K562 (cell line): Measurements from ENCODE around the gene ZW10. TPM values are rescaled to one million over a fixed set of nuclear protein-coding genes. Genes with fewer than 3 reads are reported as not detected.
A peak's percentile ranks its signal among the peaks of the same experiment; 100 is the strongest.

ENCODE experiments used
- ATAC-seq: fragments of 200-7000 bp; cut with Tn5 transposase; 3 replicates; pipeline ENCODE4 v1.9.1; 2020; ENCODE audit warnings: moderate library complexity
- BruUV-seq: library from RNA; stranded (reverse); fragments of 400-500 nt; replicated peaks from 2 replicates; lab custom pipeline; 2021; lab: Mats Ljungman, UMichigan
- CTCF ChIA-PET: fragments of 300-600 bp; formaldehyde crosslinking; extraction: SDS; loops from one replicate; lab custom pipeline; 2021; ENCODE audit warnings: low intra/inter-chr PET ratio; lab: Yijun Ruan, JAX
- POLR2A ChIA-PET: fragments of 300-600, 350-650 bp; sonication (Branson Sonifier 250); formaldehyde crosslinking; extraction: SDS; loops from one replicate; lab custom pipeline; 2021; ENCODE audit warnings: antibody characterized with exemption, inconsistent platforms; lab: Yijun Ruan, JAX
- DNase-seq, 4 experiments: peaks; one replicate each; pipeline versions ENCODE4 v3.0.0 to v3.0.0-alpha.2; 2011 to 2018; ENCODE audit warnings: low spot score in 3 of 4, mixed read lengths in 3 of 4; ENCODE audit errors: extremely low read depth in 1 of 4
- FAIRE-seq: peaks from 2 replicates; lab custom pipeline; 2011; peaks lifted over from hg19 to GRCh38; lab: Jason Lieb, UNC
- H2AFZ ChIP-seq: 2 replicates; pipeline ENCODE4 v1.6.0; 2011; ENCODE audit warnings: low read depth, low read length, control low read depth, inconsistent platforms
- H3K27ac ChIP-seq: fragments of 200-600 bp; 3 replicates; pipeline ENCODE4 v1.8.0; 2011; ENCODE audit warnings: low read depth, mild to moderate bottlenecking, control low read depth, inconsistent platforms, low read length, moderate library complexity, mixed read lengths; ENCODE audit errors: extremely low read depth
- H3K27me3 ChIP-seq, 2 experiments: fragments of 300-600 bp in 1 of 2; 2 replicates in 1 of 2; 3 replicates in 1 of 2; pipeline versions ENCODE4 v1.6.0 to v1.8.0; 2011; ENCODE audit warnings: inconsistent platforms in 2 of 2, low read length in 2 of 2, mild to moderate bottlenecking in 1 of 2, mixed read lengths in 1 of 2, moderate library complexity in 1 of 2; ENCODE audit not compliant: control insufficient read depth in 2 of 2, insufficient read depth in 2 of 2
- H3K36me3 ChIP-seq: fragments of 300-600 bp; 3 replicates; pipeline ENCODE4 v1.8.0; 2011; ENCODE audit warnings: mild to moderate bottlenecking, low read length, inconsistent platforms; ENCODE audit not compliant: control insufficient read depth, insufficient read depth
- H3K4me1 ChIP-seq, 2 experiments: fragments of 200-600 bp in 1 of 2; replicated peaks in 1 of 2; 2 replicates in 1 of 2; 3 replicates in 1 of 2; pipeline versions ENCODE4 v1.5.1 to v1.8.0; 2011; ENCODE audit warnings: inconsistent platforms in 2 of 2, low read length in 2 of 2, mild to moderate bottlenecking in 1 of 2, mixed read lengths in 1 of 2, moderate library complexity in 1 of 2; ENCODE audit not compliant: control insufficient read depth in 2 of 2, insufficient read depth in 2 of 2
- H3K4me2 ChIP-seq: 2 replicates; pipeline ENCODE4 v1.6.1; 2011; ENCODE audit warnings: low read length, control low read depth, inconsistent platforms, mixed read lengths; ENCODE audit not compliant: insufficient read depth
- H3K4me3 ChIP-seq: fragments of 200-600 bp; sonication (generic), shearing (Covaris generic); 2 replicates; pipeline ENCODE4 v1.5.1; 2016; ENCODE audit warnings: control low read depth, inconsistent platforms
- H3K79me2 ChIP-seq: fragments of 200-600 bp; 3 replicates; pipeline ENCODE4 v1.8.0; 2011; ENCODE audit warnings: low read length, inconsistent platforms; ENCODE audit not compliant: control insufficient read depth, insufficient read depth
- H3K9ac ChIP-seq, 2 experiments: 2 replicates each; pipeline versions ENCODE4 v1.6.0 to v1.6.1; 2011; ENCODE audit warnings: low read depth in 2 of 2, low read length in 2 of 2, control low read depth in 1 of 2, inconsistent platforms in 1 of 2, mild to moderate bottlenecking in 1 of 2, mixed read lengths in 1 of 2; ENCODE audit not compliant: insufficient read depth in 1 of 2
- H3K9me1 ChIP-seq: one replicate; pipeline ENCODE4 v1.6.0; 2011; ENCODE audit warnings: inconsistent platforms, mild to moderate bottlenecking, low read length, moderate library complexity; ENCODE audit not compliant: control insufficient read depth, insufficient read depth
- H3K9me3 ChIP-seq: replicated peaks from 2 replicates; pipeline ENCODE4 v1.5.1; 2011; ENCODE audit warnings: low read depth, low read length, inconsistent platforms; ENCODE audit not compliant: control insufficient read depth, insufficient read depth
- H4K20me1 ChIP-seq: replicated peaks from 2 replicates; pipeline ENCODE4 v1.6.1; 2011; ENCODE audit warnings: low read length, inconsistent platforms, mixed read lengths; ENCODE audit not compliant: control insufficient read depth, insufficient read depth
- CUX1 ChIP-seq: fragments of 200-800 bp; sonication (Bioruptor generic); IDR thresholded peaks from 2 replicates; pipeline ENCODE4 v1.6.1; 2016; ENCODE audit warnings: missing genetic modification characterization, missing compliant biosample characterization
- ESRRA ChIP-seq: fragments of 450-650 bp; IDR thresholded peaks from 2 replicates; pipeline ENCODE4 v1.6.1; 2014; ENCODE audit warnings: low read depth, mild to moderate bottlenecking, moderate library complexity, borderline replicate concordance
- FOSL1 ChIP-seq: fragments of 200-800 bp; sonication (Bioruptor generic); conservative IDR thresholded peaks from 2 replicates; pipeline ENCODE4 v1.6.1; 2016; ENCODE audit warnings: missing genetic modification characterization, missing compliant biosample characterization
- LEF1 ChIP-seq: fragments of 450-650 bp; IDR thresholded peaks from 2 replicates; pipeline ENCODE4 v1.6.1; 2016; ENCODE audit warnings: mild to moderate bottlenecking
- MYBL2 ChIP-seq, 2 experiments: fragments of 450-650 bp in 1 of 2; sonication (generic) in 1 of 2; formaldehyde crosslinking in 1 of 2; IDR thresholded peaks; 2 replicates each; pipeline versions ENCODE4 v1.6.1 to v1.8.1; 2017 to 2022; ENCODE audit warnings: borderline replicate concordance in 1 of 2, inconsistent platforms in 1 of 2, low read depth in 1 of 2, mild to moderate bottlenecking in 1 of 2, missing genetic modification reagents in 1 of 2, moderate library complexity in 1 of 2
- NCOR1 ChIP-seq: fragments of 450-650 bp; IDR thresholded peaks from 2 replicates; pipeline ENCODE4 v1.6.1; 2016; ENCODE audit warnings: mild to moderate bottlenecking, moderate library complexity
- RBBP5 ChIP-seq: fragments of 200-600 bp; sonication (generic); IDR thresholded peaks from 2 replicates; pipeline ENCODE4 v1.6.1; 2012; ENCODE audit warnings: borderline replicate concordance, mild to moderate bottlenecking, low read length, control low read depth, inconsistent platforms; ENCODE audit not compliant: insufficient read depth, poor library complexity, severe bottlenecking
- SFPQ ChIP-seq: fragments of 200-400 bp; formaldehyde crosslinking; IDR thresholded peaks from 2 replicates; pipeline ENCODE4 v1.6.1; 2017; ENCODE audit warnings: mild to moderate bottlenecking, low read depth, low read length, moderate library complexity
- SMAD2 ChIP-seq: fragments of 150-350 bp; IDR thresholded peaks from 2 replicates; pipeline ENCODE4 v1.6.1; 2014; ENCODE audit warnings: low read depth, mild to moderate bottlenecking, low read length
- SMARCA4 ChIP-seq: fragments of 450-650 bp; IDR thresholded peaks from 2 replicates; pipeline ENCODE4 v1.6.1; 2016
- THRA ChIP-seq: fragments of 450-650 bp; IDR thresholded peaks from 2 replicates; pipeline ENCODE4 v1.6.1; 2017; ENCODE audit warnings: mild to moderate bottlenecking, moderate library complexity
- ZNF212 ChIP-seq: fragments of 450-650 bp; formaldehyde crosslinking; IDR thresholded peaks from 2 replicates; pipeline ENCODE4 v1.4.0; 2020; ENCODE audit warnings: mild to moderate bottlenecking
- ZNF444 ChIP-seq: fragments of 250-450 bp; sonication (Bioruptor Pico); IDR thresholded peaks from 2 replicates; pipeline ENCODE4 v1.4.0; 2020; ENCODE audit warnings: mild to moderate bottlenecking, moderate library complexity
- whole genome bisulfite sequencing: fragments of 100-300 bp; shearing (Covaris generic); methylation state at CpG from one replicate; pipeline ENCODE4 v1.1.6; 2016; ENCODE audit warnings: low coverage, mixed read lengths; ENCODE audit not compliant: insufficient coverage; ENCODE audit errors: missing lambda C conversion rate; 5-methylcytosine and 5-hydroxymethylcytosine counted together
- in situ Hi-C: fragments of 300-500 bp; cut with MboI; formaldehyde crosslinking; loops from 4 replicates; pipeline ENCODE4 v1.15.0; 2018; ENCODE audit warnings: inconsistent platforms, mixed read lengths
- intact Hi-C: fragments of 100-400 bp; cut with micrococcal nuclease; formaldehyde crosslinking; loops from 2 replicates; pipeline ENCODE4 v1.14.2; 2022
- polyA plus RNA-seq, 8 experiments: library from polyadenylated mRNA; depleted of rRNA in 4 of 8; stranded (reverse) in 5 of 8; unstranded in 3 of 8; fragments of >200 nt; fragmentation: Nextera tagmentation in 2 of 8; fragmentation: Illumina TruSeq in 1 of 8; extraction: Ambion mirVana in 2 of 8; extraction: Trizol in 1 of 8; gene quantifications; 2 replicates each; pipeline versions ENCODE4 v1.2.1 to v1.2.3, GENCODE V29; 2011 to 2014; ENCODE audit warnings: inconsistent platforms in 1 of 8, missing spikeins in 1 of 8
- total RNA-seq, 7 experiments: library from RNA; depleted of rRNA in 6 of 7; stranded (reverse); fragments of >200 nt in 6 of 7; fragmentation: Illumina TruSeq in 2 of 7; extraction: Trizol in 2 of 7; gene quantifications; 2 replicates each; pipeline versions ENCODE4 v1.2.1 to v1.2.3, GENCODE V29; 2011 to 2021; ENCODE audit warnings: low replicate concordance in 1 of 7

ZW10 gene
- total and polyA plus RNA-seq, 9 of the 15 experiments (the other 6 are each of a cell fraction or from before 2014, with no cell fraction given), result 9.4 to 37.7 (median 25.0) TPM

- 15% methylated on average over 7 of the region's 7 CpGs for WGBS
- Histone ChIP-seq H3K27ac (no peak overlapping the region), H3K36me3 (no peaks in the 10 kb centered on the region), H4K20me1 (no peaks in the 10 kb centered on the region), H3K9me1 (no peaks in the 10 kb centered on the region), H3K27me3 (no peaks in the 10 kb centered on the region), H3K79me2 (no peaks in the 10 kb centered on the region), H3K4me3 (no peak overlapping the region), H3K4me1 (peaks cover 11 to 15% of the 10 kb centered on the region in 2 experiments; a peak in 4 of 5 replicates), H2AFZ (no peak overlapping the region), H3K9me3 (no peaks in the 10 kb centered on the region), H3K9ac (no peak overlapping the region), H3K4me2 (no peak overlapping the region; the same call in 1 of the 2 replicates)
- no TSS peak for BruUV-seq
- POLR2A ChIA-PET, result interaction anchor here (0.6 to 1.2 kb wide), 5 partner anchors 8 to 290 kb away, joined by 3 to 5 read pairs (median 3); no protein-coding TSS in a partner anchor
- intact Hi-C loops (no loop called here), in situ Hi-C loops (no loop called here)
- DNase-seq (peak in 1 of 4 experiments; percentile 40), ATAC-seq (peak; percentile 58), FAIRE-seq (peak; percentile 60)
- CTCF ChIA-PET, result no interaction called here
- TF ChIP-seq ZNF212 (CRISPR knock-in tag), result no peak
- peak; percentile 67 for TF ChIP-seq ESRRA
- TF ChIP-seq NCOR1, result no peak
- TF ChIP-seq THRA, result peak; percentile 72; the same call in 1 of the 2 replicates
- no peak for TF ChIP-seq LEF1
- TF ChIP-seq FOSL1, result peak; percentile 35; the same call in 1 of the 2 replicates
- no peak for TF ChIP-seq SMAD2
- no peak for TF ChIP-seq SFPQ
- TF ChIP-seq CUX1, result no peak
- TF ChIP-seq ZNF444 (CRISPR knock-in tag), result no peak
- TF ChIP-seq MYBL2 (IDR thresholded peaks at IDR 0.05; ENCODE audit: low read depth), result no peak
- no peak for TF ChIP-seq MYBL2 (CRISPR knock-in tag; IDR thresholded peaks at IDR 0.05; ENCODE audit: borderline replicate concordance)
- TF ChIP-seq SMARCA4, result no peak
- TF ChIP-seq RBBP5, result no peak
Measured at GRCh38 chr11:113697756-113698407, 75.6 kb downstream of the ZW10 start.
